WTC11 (cell line): Measurements from ENCODE around the gene RARRES2. TPM values are rescaled to one million over a fixed set of nuclear protein-coding genes. Genes with fewer than 3 reads are reported as not detected.

Experiments
- ATAC-seq: fragments of 200-7000 bp; cut with Tn5 transposase; 2 replicates; pipeline ENCODE4 v1.10.0; 2021; ENCODE audit warnings: mild to moderate bottlenecking, moderate library complexity
- CTCF ChIA-PET: fragments of 300-600 bp; sonication (Branson Sonifier 250); formaldehyde crosslinking; loops from one replicate; lab custom pipeline; 2021; ENCODE audit warnings: antibody characterized with exemption; lab: Charles Lee
- POLR2A ChIA-PET: fragments of 350-600 bp; sonication (Branson Sonifier 250); formaldehyde crosslinking; loops from one replicate; lab custom pipeline; 2021; ENCODE audit warnings: antibody characterized with exemption; lab: Charles Lee
- DNase-seq: peaks from one replicate; pipeline ENCODE4 v3.0.0; 2021; ENCODE audit warnings: low spot score
- H3K27ac Mint-ChIP-seq: 2 replicates; pipeline ENCODE4 v1.8.0; 2021; ENCODE audit warnings: mixed read lengths
- H3K27me3 Mint-ChIP-seq: 2 replicates; pipeline ENCODE4 v1.8.0; 2021; ENCODE audit warnings: low read depth, mild to moderate bottlenecking, moderate library complexity, mixed read lengths
- H3K36me3 Mint-ChIP-seq: 2 replicates; pipeline ENCODE4 v1.8.0; 2021; ENCODE audit warnings: mixed read lengths
- H3K4me1 Mint-ChIP-seq: 2 replicates; pipeline ENCODE4 v1.8.0; 2022; ENCODE audit warnings: mixed read lengths
- H3K4me3 Mint-ChIP-seq: 2 replicates; pipeline ENCODE4 v1.8.0; 2021; ENCODE audit warnings: mild to moderate bottlenecking, moderate library complexity, mixed read lengths
- H3K9me3 Mint-ChIP-seq: 2 replicates; pipeline ENCODE4 v1.8.0; 2021; ENCODE audit warnings: mixed read lengths
- ATF1 ChIP-seq: sonication (generic); formaldehyde crosslinking; IDR thresholded peaks from 2 replicates; pipeline ENCODE4 v1.8.1; 2023; ENCODE audit warnings: mild to moderate bottlenecking, moderate library complexity, missing genetic modification reagents
- E2F5 ChIP-seq: sonication (generic); formaldehyde crosslinking; IDR thresholded peaks from 2 replicates; pipeline ENCODE4 v1.8.1; 2022; ENCODE audit warnings: mild to moderate bottlenecking, moderate library complexity, missing genetic modification reagents
- FOXP1 ChIP-seq: sonication (generic); formaldehyde crosslinking; IDR thresholded peaks from 2 replicates; pipeline ENCODE4 v1.8.0; 2022; ENCODE audit warnings: missing genetic modification reagents, mild to moderate bottlenecking, moderate library complexity, borderline replicate concordance
- GTF2I ChIP-seq: fragments of 250-450 bp; sonication (Bioruptor Pico); conservative IDR thresholded peaks from 2 replicates; pipeline ENCODE4 v1.4.0; 2021; ENCODE audit warnings: mild to moderate bottlenecking
- JUN ChIP-seq: sonication (generic); formaldehyde crosslinking; IDR thresholded peaks from 2 replicates; pipeline ENCODE4 v1.8.0; 2023; ENCODE audit warnings: mild to moderate bottlenecking, missing genetic modification reagents
- KAT7 ChIP-seq: sonication (generic); formaldehyde crosslinking; IDR thresholded peaks from 2 replicates; pipeline ENCODE4 v1.8.1; 2023; ENCODE audit warnings: missing genetic modification reagents, mild to moderate bottlenecking, borderline replicate concordance
- MXD4 ChIP-seq: fragments of 250-450 bp; sonication (Bioruptor Pico); IDR thresholded peaks from 2 replicates; pipeline ENCODE4 v1.8.0; 2021; ENCODE audit warnings: mild to moderate bottlenecking, moderate library complexity, borderline replicate concordance
- MYBL2 ChIP-seq: sonication (generic); formaldehyde crosslinking; IDR thresholded peaks from 2 replicates; pipeline ENCODE4 v1.8.1; 2023; ENCODE audit warnings: mild to moderate bottlenecking, moderate library complexity, missing genetic modification reagents
- NFE2L1 ChIP-seq: sonication (generic); formaldehyde crosslinking; IDR thresholded peaks from 2 replicates; pipeline ENCODE4 v1.8.1; 2023; ENCODE audit warnings: missing genetic modification reagents
- NR3C1 ChIP-seq: sonication (generic); formaldehyde crosslinking; conservative IDR thresholded peaks from 2 replicates; pipeline ENCODE4 v1.8.1; 2023; ENCODE audit warnings: low read depth, mild to moderate bottlenecking, missing genetic modification reagents
- PRDM15 ChIP-seq: sonication (generic); formaldehyde crosslinking; IDR thresholded peaks from 2 replicates; pipeline ENCODE4 v1.8.0; 2022; ENCODE audit warnings: missing genetic modification reagents
- PRRX2 ChIP-seq: fragments of 250-450 bp; sonication (Bioruptor Pico); IDR thresholded peaks from 2 replicates; pipeline ENCODE4 v1.8.0; 2021; ENCODE audit warnings: mild to moderate bottlenecking
- ZNF232 ChIP-seq: sonication (generic); formaldehyde crosslinking; IDR thresholded peaks from 2 replicates; pipeline ENCODE4 v1.8.0; 2022; ENCODE audit warnings: mild to moderate bottlenecking, missing genetic modification reagents
- ZNF263 ChIP-seq: sonication (generic); formaldehyde crosslinking; IDR thresholded peaks from 2 replicates; pipeline ENCODE4 v1.8.1; 2022; ENCODE audit warnings: low read depth, mild to moderate bottlenecking, moderate library complexity, missing genetic modification reagents
- ZNF396 ChIP-seq: fragments of 250-450 bp; sonication (Bioruptor Pico); IDR thresholded peaks from 2 replicates; pipeline ENCODE4 v1.8.0; 2021; ENCODE audit warnings: mild to moderate bottlenecking, moderate library complexity, borderline replicate concordance
- total RNA-seq: library from RNA; stranded (reverse); gene quantifications from 3 replicates; pipeline ENCODE4 v1.2.3, GENCODE V29; 2021
- TF ChIP-seq, protein P1 (sequence below): fragments of 250-450 bp; sonication (Bioruptor Pico); IDR thresholded peaks from 2 replicates; pipeline ENCODE4 v1.8.0; 2021; ENCODE audit warnings: mild to moderate bottlenecking
- TF ChIP-seq, protein P2 (sequence below): sonication (generic); formaldehyde crosslinking; IDR thresholded peaks from 2 replicates; pipeline ENCODE4 v1.8.0; 2023; ENCODE audit warnings: mild to moderate bottlenecking, missing genetic modification reagents
- TF ChIP-seq, protein P3 (sequence below): sonication (generic); formaldehyde crosslinking; IDR thresholded peaks from 2 replicates; pipeline ENCODE4 v1.8.1; 2022; ENCODE audit warnings: low read depth, mild to moderate bottlenecking, moderate library complexity, missing genetic modification reagents, borderline replicate concordance

RARRES2 gene
- total RNA-seq, 1 experiment from 2014 or later, result 230 TPM

- peak overlapping the region; percentile 95 for H3K27ac Mint-ChIP-seq
- peaks cover 13% of the 10 kb centered on the region for H3K27me3 Mint-ChIP-seq
- H3K9me3 Mint-ChIP-seq, result no peaks in the 10 kb centered on the region
- ChIA-PET POLR2A (interaction anchor here (0.9 to 1.8 kb wide), 4 partner anchors 9 to 66 kb away, joined by 3 to 7 read pairs (median 5); no protein-coding TSS in a partner anchor), CTCF (interaction anchor here (1.0 to 1.7 kb wide), 2 partner anchors 8 to 40 kb away, joined by 4 to 6 read pairs; no protein-coding TSS in a partner anchor)
- H3K4me3 Mint-ChIP-seq, result no peak overlapping the region
- ATAC-seq (no peak), DNase-seq (no peak)
- H3K36me3 Mint-ChIP-seq, result peaks cover 18% of the 10 kb centered on the region
- H3K4me1 Mint-ChIP-seq, result peaks cover 75% of the 10 kb centered on the region
- TF ChIP-seq ZNF232 (CRISPR knock-in tag) (no peak), MXD4 (CRISPR knock-in tag) (no peak), JUN (CRISPR knock-in tag) (no peak), GTF2I (no peak), PRRX2 (no peak), MYBL2 (CRISPR knock-in tag) (no peak), PRDM15 (CRISPR knock-in tag) (no peak), ZNF263 (CRISPR knock-in tag) (no peak), ATF1 (CRISPR knock-in tag) (no peak)
Observed at GRCh38 chr7:150337659-150338081, 3.8 kb downstream of the RARRES2 start.

- Mint-ChIP-seq H3K36me3 (peaks cover 22% of the 10 kb centered on the region), H3K4me3 (no peak overlapping the region), H3K9me3 (no peaks in the 10 kb centered on the region), H3K27ac (peak overlapping the region; percentile 97; the same call in 1 of the 2 replicates), H3K4me1 (peaks cover 75% of the 10 kb centered on the region), H3K27me3 (peaks cover 8% of the 10 kb centered on the region)
- POLR2A ChIA-PET, result interaction anchor here (0.9 to 1.8 kb wide), 4 partner anchors 8 to 67 kb away, joined by 3 to 7 read pairs (median 5); no protein-coding TSS in a partner anchor
- DNase-seq (no peak), ATAC-seq (no peak)
- CTCF ChIA-PET, result interaction anchor here (1.7 kb wide), 1 partner anchor 41 kb away, joined by 4 read pairs; no protein-coding TSS in a partner anchor
- peak; percentile 13; the same call in 1 of the 2 replicates for TF ChIP-seq FOXP1 (CRISPR knock-in tag)
- no peak for TF ChIP-seq ZNF396 (CRISPR knock-in tag)
- TF ChIP-seq, protein P1, sequence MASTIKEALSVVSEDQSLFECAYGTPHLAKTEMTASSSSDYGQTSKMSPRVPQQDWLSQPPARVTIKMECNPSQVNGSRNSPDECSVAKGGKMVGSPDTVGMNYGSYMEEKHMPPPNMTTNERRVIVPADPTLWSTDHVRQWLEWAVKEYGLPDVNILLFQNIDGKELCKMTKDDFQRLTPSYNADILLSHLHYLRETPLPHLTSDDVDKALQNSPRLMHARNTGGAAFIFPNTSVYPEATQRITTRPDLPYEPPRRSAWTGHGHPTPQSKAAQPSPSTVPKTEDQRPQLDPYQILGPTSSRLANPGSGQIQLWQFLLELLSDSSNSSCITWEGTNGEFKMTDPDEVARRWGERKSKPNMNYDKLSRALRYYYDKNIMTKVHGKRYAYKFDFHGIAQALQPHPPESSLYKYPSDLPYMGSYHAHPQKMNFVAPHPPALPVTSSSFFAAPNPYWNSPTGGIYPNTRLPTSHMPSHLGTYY, result no peak
- TF ChIP-seq NR3C1 (CRISPR knock-in tag), result no peak
- TF ChIP-seq, protein P2, sequence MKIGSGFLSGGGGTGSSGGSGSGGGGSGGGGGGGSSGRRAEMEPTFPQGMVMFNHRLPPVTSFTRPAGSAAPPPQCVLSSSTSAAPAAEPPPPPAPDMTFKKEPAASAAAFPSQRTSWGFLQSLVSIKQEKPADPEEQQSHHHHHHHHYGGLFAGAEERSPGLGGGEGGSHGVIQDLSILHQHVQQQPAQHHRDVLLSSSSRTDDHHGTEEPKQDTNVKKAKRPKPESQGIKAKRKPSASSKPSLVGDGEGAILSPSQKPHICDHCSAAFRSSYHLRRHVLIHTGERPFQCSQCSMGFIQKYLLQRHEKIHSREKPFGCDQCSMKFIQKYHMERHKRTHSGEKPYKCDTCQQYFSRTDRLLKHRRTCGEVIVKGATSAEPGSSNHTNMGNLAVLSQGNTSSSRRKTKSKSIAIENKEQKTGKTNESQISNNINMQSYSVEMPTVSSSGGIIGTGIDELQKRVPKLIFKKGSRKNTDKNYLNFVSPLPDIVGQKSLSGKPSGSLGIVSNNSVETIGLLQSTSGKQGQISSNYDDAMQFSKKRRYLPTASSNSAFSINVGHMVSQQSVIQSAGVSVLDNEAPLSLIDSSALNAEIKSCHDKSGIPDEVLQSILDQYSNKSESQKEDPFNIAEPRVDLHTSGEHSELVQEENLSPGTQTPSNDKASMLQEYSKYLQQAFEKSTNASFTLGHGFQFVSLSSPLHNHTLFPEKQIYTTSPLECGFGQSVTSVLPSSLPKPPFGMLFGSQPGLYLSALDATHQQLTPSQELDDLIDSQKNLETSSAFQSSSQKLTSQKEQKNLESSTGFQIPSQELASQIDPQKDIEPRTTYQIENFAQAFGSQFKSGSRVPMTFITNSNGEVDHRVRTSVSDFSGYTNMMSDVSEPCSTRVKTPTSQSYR (CRISPR knock-in tag), result 0 out of 2 replicates have a peak, but pooled peaks have one; percentile 15
Observed at GRCh38 chr7:150337179-150337578, 4.2 kb downstream of the RARRES2 start.

DNA sequence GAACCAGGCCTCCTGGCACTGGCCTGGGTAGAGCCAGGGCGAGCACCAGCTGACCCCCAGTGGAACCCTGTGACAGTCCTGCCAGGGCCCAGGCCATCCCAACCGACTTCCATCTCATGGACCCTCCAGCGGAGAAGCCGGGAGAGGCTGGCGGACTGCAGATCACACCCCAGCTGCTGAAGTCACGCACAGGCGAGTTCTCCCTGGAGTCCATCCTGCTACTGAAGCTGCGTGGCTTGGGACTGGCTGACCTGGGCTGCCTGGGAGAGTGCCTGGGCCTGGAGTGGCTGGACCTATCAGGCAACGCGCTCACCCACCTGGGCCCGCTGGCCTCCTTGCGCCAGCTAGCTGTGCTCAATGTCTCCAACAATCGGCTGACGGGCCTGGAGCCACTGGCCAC lies 4.7 kb downstream of the RARRES2 start:
- POLR2A ChIA-PET, result interaction anchor here (0.9 to 1.8 kb wide), 3 partner anchors 47 to 67 kb away, joined by 3 to 7 read pairs (median 5); no protein-coding TSS in a partner anchor
- Mint-ChIP-seq H3K27ac (peak overlapping the region; percentile 97; the same call in 1 of the 2 replicates), H3K9me3 (no peaks in the 10 kb centered on the region), H3K4me3 (no peak overlapping the region), H3K36me3 (peaks cover 22% of the 10 kb centered on the region), H3K4me1 (peaks cover 74% of the 10 kb centered on the region), H3K27me3 (peaks cover 4% of the 10 kb centered on the region)
- DNase-seq, result no peak
- CTCF ChIA-PET, result interaction anchor here (0.6 kb wide), 1 partner anchor 48 kb away, joined by 3 read pairs; no protein-coding TSS in a partner anchor
- no peak for ATAC-seq
- TF ChIP-seq KAT7 (CRISPR knock-in tag), result 0 out of 2 replicates have a peak, but pooled peaks have one; percentile 61
- TF ChIP-seq, protein P3, sequence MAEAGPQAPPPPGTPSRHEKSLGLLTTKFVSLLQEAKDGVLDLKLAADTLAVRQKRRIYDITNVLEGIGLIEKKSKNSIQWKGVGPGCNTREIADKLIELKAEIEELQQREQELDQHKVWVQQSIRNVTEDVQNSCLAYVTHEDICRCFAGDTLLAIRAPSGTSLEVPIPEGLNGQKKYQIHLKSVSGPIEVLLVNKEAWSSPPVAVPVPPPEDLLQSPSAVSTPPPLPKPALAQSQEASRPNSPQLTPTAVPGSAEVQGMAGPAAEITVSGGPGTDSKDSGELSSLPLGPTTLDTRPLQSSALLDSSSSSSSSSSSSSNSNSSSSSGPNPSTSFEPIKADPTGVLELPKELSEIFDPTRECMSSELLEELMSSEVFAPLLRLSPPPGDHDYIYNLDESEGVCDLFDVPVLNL (CRISPR knock-in tag), result no peak
- no peak for TF ChIP-seq ATF1 (CRISPR knock-in tag)
- no peak for TF ChIP-seq E2F5
- TF ChIP-seq NFE2L1 (CRISPR knock-in tag), result no peak
